GM12864 (cell line): ENCODE results near the gene MT1E.
"Not testable (repeated sequence)": the region's sequence is repeated elsewhere in the genome, so short reads cannot be mapped to it uniquely, and the experiment has no call there.

Experiments
- DNase-seq: peaks from one replicate; pipeline ENCODE4 v3.0.0-alpha.2; 2011; ENCODE audit warnings: low read depth
- H3K4me3 ChIP-seq: 2 replicates; pipeline ENCODE4 v1.5.1; 2011; ENCODE audit warnings: mild to moderate bottlenecking, low read depth, low read length, control low read depth
- CTCF ChIP-seq: IDR thresholded peaks from 2 replicates; pipeline ENCODE4 v1.5.1; 2011; ENCODE audit warnings: low read depth, mild to moderate bottlenecking, moderate library complexity, low read length, control low read depth, inconsistent platforms; ENCODE audit errors: missing control alignments

The MT1E gene

DNA sequence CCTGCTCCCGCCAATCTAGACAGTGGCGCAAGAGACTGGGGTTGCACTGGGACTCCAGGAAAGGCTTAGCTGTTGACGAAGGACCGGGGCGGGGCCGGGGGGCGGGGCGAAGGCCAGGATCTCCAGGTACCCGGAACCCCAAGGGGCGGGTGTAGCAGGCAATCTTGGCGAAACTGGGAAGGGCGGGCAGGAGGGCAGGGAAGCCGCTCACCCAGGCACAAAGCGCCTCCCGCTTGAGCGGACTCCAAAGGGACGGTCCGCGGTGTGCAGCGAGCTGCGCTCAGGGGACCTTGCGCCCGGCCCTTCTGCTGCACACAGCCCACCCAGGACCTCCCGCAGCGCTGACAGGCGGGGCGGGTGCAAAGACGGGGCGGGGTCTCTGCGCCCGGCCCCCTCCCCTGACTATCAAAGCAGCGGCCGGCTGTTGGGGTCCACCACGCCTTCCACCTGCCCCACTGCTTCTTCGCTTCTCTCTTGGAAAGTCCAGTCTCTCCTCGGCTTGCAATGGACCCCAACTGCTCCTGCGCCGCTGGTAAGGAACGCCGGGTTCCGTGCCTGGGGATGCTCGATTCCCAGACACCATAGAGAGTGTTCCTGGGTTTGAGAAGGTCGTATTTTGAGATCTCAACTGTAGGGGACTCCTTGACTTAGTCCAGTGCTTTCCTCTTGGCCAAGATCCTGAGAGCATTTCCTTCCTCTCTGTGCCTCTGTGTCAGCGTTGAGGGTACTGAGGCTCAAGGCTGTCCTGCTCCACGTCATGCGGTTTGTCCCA, 32.2 kb downstream of the MT1E start, which contains the start of gene MT1F:
MT1F (plus strand) TSS at position 405 of the 772 bp plus-strand sequence; CDS start at position 505, 100 bp downstream.
- no peak for TF ChIP-seq CTCF
- H3K4me3 ChIP-seq = peak within 1 kb of the TSS; percentile 56
- DNase-seq = no peak

DNA sequence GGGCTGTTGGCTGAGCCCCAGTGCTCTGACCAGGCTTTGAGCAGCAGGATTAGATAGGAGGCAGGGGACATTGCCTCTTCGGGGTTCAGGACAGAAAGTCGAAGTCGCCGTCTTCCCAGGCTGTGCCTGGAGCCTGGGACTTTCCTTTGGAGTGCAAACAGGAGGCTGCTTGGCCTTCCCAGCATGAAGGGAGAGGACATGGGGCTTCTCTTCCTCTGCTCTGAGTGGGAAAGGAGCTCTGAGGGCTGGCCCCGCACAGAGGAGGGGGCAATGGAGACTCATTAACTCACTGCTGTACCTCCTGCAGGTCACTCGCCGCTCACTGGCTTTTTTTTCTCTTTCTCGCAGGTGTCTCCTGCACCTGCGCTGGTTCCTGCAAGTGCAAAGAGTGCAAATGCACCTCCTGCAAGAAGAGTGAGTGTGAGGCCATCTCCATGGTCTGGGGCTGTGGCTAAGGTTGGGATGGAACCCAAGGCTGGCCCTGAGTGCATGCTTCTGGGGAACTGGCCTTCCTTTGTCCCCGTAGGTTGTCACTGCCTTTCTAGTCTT, 32.8 kb downstream of the MT1E start:
- no peak for TF ChIP-seq CTCF
- no peak for DNase-seq
- H3K4me3 ChIP-seq = no peak overlapping the region

DNA sequence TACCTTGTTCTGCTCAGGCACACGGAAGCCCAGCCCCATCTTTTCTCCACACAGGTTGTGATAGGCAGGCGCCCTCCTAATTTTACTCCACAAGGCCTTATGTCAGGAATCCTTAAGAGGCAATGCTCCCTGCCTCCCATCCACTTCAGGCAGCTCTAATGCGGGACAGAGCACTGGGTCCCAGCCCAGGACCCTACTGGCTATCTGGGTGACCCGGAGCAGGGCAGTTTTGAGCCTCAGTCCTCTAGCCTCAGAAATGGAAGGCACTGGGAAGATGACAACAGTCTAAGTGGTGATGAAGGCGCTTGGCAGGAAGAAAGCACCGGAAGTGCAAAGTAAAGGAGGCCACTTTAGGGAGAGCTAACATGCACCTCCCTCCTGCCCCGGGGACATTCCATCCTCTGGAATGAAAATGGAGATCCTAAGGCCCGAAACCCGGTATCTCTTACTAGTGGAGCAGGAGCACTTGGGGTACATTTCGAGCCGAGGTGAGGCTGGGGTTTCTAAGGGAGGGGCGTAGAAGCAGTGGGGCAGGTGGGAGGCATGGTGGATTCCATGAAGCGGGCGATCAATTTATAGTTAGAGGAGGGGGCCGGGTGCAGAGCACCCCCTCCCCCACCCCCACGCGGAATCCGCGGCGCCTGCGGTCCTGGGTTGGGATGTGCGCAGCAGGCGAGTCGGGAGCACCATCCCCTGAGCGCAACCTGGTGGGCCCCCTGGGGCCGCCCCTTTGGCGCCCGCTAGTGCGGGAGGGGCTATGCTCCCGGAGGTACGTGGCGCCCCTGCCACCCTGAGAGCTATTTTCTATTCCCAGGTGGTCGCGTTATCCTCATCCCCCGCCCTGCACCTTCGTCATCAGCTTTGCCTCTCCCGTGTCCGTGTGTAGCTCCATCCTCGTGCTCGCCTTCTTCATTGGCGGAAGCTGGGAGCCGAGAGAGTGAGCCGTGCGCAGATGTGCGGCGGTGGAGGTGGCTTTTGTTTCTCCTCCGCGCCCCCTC, 37.1 kb downstream of the MT1E start:
- no peak for TF ChIP-seq CTCF
- H3K4me3 ChIP-seq = no peak overlapping the region
- no peak for DNase-seq

- TF ChIP-seq CTCF = no peak
- H3K4me3 ChIP-seq = no peak overlapping the region
- DNase-seq = no peak
These were observed 38.9 kb downstream of the MT1E start for GRCh38 chr16:56664506-56664905.

GRCh38 chr16:56665286-56666261, 40.0 kb downstream of the MT1E start:
- DNase-seq, H3K4me3 ChIP-seq: not testable (repeated sequence)

- TF ChIP-seq CTCF = no peak
- no peak within 1 kb of the TSS for H3K4me3 ChIP-seq
- no peak for DNase-seq
These were observed 42.3 kb downstream of the MT1E start, which contains the start of gene MT1G for GRCh38 chr16:56667581-56668571. Gene MT1G (minus strand): TSS chr16:56668065. CDS start chr16:56667993, 72 bp downstream.
